Fibroblast of mammary gland (primary cell): Measurements from ENCODE around the gene LGI4.

ENCODE experiments used
- DNase-seq: peaks from one replicate; pipeline ENCODE4 v3.0.0-alpha.2; 2010; ENCODE audit warnings: low read depth
- H3K4me3 ChIP-seq: 2 replicates; pipeline ENCODE4 v1.5.1; 2011; ENCODE audit warnings: low read depth, mild to moderate bottlenecking, low read length, moderate library complexity; ENCODE audit not compliant: control insufficient read depth
- TF ChIP-seq, protein P1 (sequence below): conservative IDR thresholded peaks from 2 replicates; pipeline ENCODE4 v1.5.1; 2011; ENCODE audit warnings: low read depth, low read length, inconsistent platforms; ENCODE audit not compliant: control insufficient read depth, insufficient read depth

Gene LGI4

DNA sequence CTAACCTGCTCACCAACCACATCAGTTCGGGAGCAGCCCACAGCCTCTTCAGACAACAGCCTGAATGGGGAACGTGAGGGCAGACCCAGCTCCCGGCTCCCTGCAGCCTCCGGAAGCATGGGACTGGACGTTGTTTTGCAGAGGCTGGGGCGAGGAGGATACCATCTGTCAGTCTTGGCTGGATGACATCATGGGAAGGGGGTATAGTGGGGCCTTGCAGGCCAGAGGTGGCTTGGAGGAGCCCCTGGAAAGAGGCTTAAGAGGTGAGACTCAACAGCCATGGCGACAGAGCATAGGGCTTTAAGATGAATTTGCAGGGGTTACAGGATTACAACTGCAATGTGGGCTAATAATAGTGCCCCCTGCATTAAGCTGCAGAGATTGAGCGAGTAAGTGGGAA is 17.7 kb downstream of the LGI4 start:
- TF ChIP-seq, protein P1, sequence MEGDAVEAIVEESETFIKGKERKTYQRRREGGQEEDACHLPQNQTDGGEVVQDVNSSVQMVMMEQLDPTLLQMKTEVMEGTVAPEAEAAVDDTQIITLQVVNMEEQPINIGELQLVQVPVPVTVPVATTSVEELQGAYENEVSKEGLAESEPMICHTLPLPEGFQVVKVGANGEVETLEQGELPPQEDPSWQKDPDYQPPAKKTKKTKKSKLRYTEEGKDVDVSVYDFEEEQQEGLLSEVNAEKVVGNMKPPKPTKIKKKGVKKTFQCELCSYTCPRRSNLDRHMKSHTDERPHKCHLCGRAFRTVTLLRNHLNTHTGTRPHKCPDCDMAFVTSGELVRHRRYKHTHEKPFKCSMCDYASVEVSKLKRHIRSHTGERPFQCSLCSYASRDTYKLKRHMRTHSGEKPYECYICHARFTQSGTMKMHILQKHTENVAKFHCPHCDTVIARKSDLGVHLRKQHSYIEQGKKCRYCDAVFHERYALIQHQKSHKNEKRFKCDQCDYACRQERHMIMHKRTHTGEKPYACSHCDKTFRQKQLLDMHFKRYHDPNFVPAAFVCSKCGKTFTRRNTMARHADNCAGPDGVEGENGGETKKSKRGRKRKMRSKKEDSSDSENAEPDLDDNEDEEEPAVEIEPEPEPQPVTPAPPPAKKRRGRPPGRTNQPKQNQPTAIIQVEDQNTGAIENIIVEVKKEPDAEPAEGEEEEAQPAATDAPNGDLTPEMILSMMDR: no peak
- no peak for DNase-seq
- H3K4me3 ChIP-seq: no peak overlapping the region

DNA sequence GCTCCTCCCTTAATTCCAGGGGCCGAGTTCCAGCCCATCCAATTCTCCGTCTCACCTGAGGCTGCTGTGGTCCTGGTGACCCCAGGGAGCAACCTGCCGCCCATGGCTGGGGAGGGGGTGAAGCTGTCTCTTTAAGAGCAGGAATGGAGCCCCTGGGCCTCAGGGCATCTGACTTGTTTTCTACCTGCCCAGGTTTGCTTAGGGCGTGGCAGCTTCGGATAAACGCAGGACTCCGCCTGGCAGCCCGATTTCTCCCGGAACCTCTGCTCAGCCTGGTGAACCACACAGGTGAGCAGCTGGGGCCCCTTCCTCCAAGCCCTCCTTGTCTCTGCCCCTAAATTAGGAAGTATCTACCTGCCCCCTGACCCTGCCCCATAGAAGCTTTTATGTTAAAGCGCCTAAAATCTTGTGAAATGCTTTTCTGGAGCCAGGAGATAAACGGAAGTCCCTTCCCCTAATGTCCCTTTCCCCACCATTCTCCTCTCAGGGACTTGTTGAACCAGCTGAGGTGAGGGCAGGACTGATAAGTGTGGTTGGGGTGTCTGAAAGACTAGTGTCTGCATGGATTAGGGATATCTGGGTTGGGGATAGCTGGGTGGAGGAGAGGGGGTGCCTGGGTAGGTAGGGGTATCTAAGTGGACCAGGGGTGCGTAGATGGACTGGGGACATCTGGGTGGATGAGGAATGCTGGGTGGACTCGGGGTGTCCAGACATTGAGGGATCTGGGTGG is 18.6 kb downstream of the LGI4 start:
- no peak for DNase-seq
- TF ChIP-seq, protein P1: no peak
- no peak overlapping the region for H3K4me3 ChIP-seq

DNA sequence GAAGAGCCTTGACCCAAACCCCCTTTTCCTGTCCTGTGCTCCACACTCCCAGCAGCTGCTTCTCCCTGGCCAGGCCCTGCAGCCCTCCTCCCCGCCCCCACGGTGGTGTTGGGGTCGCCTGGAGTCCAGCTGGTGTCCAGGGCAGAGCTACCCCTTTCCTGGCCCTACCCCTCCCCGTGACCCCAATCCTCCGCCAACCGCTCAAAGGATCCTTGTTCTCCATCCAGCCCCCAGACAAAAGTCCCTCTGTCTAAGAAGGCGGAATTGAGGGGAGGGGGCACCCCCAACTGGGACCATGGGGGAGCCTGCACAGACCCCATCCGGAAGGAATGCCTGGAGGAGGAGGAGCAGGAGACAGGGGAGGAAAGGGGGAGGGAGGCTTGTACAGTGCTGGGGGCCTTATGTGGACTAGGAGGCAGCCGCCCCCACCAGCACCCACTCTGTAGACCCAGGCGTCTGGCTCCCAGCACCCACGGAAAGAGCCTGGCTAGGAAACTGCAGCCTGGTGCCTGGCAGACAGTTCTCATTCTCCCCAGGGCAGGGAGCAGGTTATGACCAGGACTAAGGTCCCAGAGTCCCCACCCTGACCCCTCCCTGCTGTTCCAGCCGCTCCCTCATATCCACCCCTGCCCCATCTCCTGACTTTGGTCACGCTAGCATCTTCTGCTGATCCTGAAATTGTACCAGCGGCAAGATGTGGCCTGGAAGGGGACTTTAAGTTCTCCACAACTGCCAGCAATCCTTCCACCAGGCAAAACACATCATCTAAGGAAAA is 19.5 kb downstream of the LGI4 start, which contains the start of gene FXYD3:
Gene FXYD3 (plus strand): TSS at position 647 of the 775 bp plus-strand sequence. CDS start 3,554 bp downstream, outside the sequence.
- no peak for DNase-seq
- no peak within 1 kb of the TSS for H3K4me3 ChIP-seq
- TF ChIP-seq, protein P1: no peak

DNA sequence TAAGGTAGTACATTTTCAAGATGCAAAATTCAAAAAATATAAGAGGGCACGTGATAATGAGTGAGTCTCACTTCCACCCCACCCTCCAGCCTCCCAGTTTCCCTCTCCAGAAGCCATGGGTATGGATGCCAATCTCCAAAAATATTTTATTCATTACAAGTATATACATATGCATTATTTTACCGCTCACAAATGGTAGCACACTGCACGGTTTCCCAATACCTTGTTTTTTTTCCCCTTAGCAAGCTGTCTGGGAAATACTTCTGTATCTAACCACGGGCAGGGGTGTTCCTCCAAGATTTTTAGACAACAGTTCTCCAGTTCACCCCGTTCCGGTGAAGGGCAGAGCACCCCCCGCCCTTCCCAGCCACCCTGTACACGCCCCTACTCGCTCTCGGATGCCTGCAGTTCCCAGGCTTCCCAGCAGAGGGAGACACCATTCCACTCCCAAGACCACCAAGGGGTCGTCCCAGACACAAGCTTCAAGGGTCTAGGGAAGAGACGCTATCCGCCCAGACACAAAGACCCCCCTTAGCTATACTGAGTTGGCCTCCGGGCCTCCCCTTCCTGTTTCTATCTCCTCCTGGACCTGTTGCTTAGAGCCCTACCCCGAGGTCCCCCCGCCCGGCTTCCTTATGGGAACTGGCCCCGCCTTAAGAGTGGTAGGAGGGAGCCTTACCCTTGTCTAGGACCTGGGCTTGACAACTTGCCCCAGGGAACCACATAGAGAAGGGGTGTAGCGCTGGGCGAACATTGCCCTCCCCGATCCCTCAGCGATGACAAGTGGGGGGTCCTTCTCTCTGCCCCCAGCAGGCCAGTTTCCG is 20.3 kb downstream of the LGI4 start:
- H3K4me3 ChIP-seq: no peak overlapping the region
- TF ChIP-seq, protein P1: peak; percentile 98
- peak; percentile 57 for DNase-seq

DNA sequence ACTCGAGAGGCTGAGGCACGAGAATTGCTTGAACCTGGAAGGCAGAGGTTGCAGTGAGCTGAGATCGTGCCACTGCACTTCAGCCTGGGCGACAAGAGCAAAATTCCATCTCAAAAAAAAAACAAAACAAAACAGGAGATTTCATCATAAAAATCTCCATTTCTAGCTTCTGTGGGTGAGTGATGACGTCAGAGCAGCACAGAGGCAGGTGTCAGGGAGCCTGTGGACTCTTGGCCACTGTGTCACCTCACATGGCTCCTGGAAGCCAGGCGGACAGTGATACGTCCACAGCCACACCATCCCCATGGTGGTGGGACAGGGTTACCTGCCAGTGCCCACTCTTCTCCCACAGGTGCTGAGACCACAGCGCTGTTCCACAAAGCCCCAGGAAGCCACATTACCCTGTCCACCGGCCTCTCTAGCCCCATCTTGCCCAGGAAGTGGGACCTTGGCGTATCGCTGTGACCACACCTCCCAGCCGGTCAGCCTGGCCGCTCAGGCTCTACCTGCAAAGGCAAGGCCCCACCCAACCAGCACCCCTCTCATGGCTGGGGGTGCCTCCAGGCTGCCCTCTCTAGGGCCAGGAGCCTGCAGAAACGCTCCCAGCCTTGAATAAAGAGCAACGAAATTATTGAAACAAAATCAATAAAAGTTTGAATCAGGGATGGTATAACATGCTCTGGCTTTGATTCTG is 21.7 kb downstream of the LGI4 start:
- no peak for DNase-seq
- TF ChIP-seq, protein P1: no peak
- H3K4me3 ChIP-seq: no peak overlapping the region

DNA sequence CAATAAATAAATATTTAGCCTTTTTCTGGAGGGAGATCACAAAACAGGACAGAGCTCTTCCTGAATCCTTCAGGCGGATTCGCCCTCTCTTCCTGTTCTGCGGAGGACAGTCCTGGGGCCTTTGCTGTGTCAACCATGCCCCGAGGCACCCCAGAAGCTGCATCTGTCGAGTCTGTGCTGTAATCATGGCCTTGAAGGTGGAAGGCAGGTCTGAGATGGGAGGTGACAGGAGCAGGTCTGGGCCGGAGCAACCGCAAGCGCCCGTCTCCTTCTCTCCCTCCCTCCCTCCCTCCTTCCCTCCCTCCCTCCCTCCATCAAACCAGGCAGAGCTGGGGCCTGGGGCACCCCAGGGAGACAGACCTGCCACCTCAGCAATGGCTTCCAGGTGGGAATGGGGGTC is 23.9 kb downstream of the LGI4 start:
- TF ChIP-seq, protein P1: no peak
- no peak for DNase-seq

More for the DNA sequence above, 23.9 kb downstream of the LGI4 start:
- no peak overlapping the region for H3K4me3 ChIP-seq
